ENCODE measurements around the gene OR5V1.
"Not testable (repeated sequence)": the region's sequence is repeated elsewhere in the genome, so short reads cannot be mapped to it uniquely, and the experiment has no call there.

The OR5V1 gene

GRCh38 chr6:29368765-29369164 lies at the start of gene OR5V1:
Gene OR5V1, minus strand, starts transcription at chr6:29368865. Its CDS starts 12,670 bp downstream, at chr6:29356195.
- no peak for DNase-seq

GRCh38 chr6:29414588-29414987 lies 45.9 kb upstream of the OR5V1 start, which contains the start of gene OR12D1:
Gene OR12D1, plus strand, starts transcription at chr6:29414928.
- no peak for DNase-seq

- DNase-seq: no peak
Measured at GRCh38 chr6:29403801-29404200, 35.1 kb upstream of the OR5V1 start.

DNA sequence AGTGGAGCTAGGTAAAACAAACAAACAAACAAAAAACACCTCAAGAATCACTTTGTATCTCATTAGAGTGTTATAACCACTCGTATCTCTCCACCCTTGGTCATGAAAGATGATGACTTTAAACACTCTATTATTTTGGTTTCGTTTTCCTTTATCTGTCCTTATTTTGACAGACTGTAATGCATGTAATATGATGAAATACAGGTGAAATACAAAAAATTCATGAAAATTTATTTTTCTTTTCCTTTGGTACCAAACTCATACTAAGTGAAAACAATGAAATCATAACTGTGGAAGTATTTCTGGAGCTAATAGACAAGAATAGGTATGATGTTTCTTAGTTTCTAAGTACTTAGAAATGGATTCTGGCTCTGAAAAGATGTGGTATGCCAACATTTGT lies 30.9 kb upstream of the OR5V1 start:
- no peak for DNase-seq

DNA sequence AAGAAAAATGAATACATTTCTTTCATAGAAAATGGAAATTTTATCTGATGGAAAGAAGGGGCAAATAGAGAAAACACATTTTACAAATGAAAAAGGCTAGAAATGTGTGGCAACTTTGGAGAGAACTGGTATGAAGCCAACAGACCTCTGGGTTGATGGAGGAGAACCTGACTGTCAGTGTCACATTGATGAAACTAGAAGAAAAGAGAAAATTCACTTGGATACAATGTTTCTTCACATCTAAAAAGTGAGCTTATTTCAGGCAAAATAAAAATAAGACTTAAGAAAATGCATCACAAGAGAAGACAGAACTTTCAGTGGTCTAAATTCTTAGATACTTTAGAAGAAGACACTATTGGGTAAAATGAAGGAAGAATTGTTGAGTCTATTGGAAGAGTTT lies 26.7 kb upstream of the OR5V1 start, which contains the start of gene OR12D2:
Gene OR12D2, plus strand, starts transcription at position 301 of the 400 bp plus-strand sequence. CDS start 1,069 bp downstream, outside the sequence.
- no peak for DNase-seq

DNA sequence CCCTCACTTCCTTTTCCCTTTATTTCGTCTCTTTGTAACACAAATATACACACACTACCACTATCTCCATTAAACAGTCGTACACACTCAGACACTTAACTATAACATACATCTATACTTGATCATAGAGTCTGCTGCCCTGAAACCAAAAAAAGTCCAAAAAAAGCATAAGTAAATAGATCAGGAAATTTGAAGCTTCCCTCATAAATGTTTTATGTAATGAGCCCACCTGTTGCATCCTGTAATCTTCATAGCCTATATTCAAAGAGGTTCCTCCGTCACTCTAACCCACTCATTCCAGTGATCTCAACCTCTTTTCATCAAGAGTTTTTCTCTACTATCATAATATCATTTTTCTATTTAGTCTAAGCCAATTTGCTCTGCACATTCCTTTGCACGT lies 19.9 kb upstream of the OR5V1 start:
- no peak for DNase-seq

DNA sequence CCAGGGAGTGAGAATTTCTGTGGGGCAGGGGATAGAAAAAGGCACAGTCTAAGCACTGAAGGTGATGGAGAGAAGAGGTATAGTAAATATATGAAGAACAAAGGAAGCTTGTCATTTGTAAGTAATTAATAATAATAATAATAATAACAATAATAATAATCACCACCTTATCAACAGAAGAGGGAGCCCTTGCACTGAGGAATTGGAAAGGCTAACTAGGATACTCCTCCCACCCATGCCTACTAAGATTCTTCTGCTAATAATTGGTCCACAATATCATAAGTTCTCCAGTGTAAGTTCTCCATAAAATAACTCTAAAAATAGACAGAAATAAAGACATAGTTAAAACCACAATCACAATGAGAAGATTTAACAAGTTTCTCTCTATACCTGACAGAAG lies 7.3 kb upstream of the OR5V1 start:
- no peak for DNase-seq

GRCh38 chr6:29375191-29375590 lies 6.5 kb upstream of the OR5V1 start, which contains the start of gene OR12D3:
Gene OR12D3, minus strand, starts transcription at chr6:29375291. Its CDS starts 4 bp downstream, at chr6:29375287.
- DNase-seq: no peak

GRCh38 chr6:29355603-29356002 lies 13.1 kb downstream of the OR5V1 start:
- DNase-seq: no peak

GRCh38 chr6:29354980-29355379 lies 13.7 kb downstream of the OR5V1 start:
- DNase-seq: no peak

DNA sequence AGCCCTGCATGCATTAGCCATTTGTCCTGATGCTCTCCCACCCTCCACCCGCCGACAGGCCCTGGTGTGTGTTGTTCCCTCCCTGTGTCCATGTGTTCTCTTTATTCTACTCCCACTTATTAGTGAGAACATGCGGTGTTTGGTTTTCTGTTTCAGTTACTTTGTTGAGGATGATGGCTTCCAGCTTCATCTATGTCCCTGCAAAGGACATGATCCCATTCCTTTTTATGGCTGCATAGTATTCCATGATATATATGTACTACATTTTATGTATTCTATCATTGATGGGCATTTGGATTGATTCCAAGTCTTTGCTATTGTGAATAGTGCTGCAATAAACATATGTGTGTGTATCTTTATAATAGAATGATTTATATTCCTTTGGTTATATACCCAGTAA lies 19.3 kb downstream of the OR5V1 start:
- DNase-seq: not testable (repeated sequence)

DNA sequence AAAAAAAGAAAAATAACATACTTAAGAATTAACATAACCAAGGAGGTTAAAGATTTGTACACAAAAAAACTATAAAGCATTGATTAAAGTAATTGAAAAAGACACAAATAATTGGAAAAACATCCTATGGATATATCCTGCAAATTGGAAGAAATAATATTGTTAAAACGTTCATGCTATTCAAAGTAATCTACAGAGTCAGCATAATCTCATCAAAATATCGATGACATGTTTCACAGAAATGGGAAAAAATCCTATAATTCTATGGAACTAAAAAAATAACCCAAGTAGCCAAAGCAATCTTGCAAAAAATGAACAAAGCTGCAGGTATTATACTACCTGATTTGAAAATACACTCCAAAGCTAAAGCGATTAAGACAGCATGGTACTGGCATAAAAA lies 23.3 kb downstream of the OR5V1 start:
- DNase-seq: no peak

DNA sequence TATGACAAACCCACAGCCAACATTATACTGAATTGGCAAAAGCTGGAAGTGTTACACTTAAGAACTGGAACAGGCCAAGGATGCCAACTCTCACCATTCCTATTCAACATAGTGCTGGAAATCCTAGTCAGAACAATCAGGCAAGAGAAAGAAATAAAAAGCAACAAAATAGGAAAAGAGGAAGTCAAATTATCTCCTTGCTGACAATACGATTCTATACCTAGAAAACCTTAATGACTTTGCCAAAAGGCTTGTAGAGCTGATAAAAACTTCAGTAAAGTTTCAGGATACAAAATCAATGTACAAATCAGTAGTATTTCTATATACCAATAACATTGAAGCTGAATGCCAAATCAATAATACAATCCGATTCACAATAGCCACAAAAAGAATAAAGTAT lies 32.4 kb downstream of the OR5V1 start:
- no peak for DNase-seq

DNA sequence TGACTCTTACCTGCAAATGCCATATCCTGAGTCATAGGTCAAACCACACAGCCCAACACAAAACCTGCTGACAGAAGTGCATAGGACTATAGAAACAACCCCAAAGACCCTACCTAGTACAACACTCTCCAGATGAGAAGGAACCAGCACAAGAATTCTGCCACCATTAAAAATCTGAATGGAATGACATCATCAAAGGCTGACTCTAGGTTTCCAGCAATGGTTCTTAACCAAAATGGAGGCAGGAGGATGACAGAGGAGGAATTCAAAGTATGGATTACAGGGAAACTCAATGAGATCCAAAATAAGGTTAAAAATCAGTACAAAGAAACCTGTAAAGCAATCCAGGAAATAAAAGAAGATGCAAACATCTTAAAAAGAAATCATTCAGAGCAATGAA lies 36.0 kb downstream of the OR5V1 start:
- no peak for DNase-seq

DNA sequence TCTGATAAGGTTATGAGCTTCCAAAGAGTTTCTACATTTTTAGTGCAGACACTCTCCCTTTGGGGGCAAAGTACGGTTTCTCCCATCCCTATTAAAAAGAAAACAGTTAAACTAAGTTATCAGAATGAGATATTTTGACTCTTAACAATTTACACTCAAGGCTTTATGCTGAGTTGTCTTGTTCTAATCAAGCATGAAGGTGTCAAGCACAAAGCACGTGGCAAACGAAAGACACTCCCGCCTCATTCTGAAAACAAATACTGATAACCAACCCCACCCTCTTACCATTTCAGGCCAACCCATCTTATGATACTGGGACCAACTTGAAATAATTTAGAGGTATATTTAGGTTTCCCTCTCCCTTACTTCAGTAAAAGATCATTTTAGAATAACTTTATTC lies 42.9 kb downstream of the OR5V1 start:
- no peak for DNase-seq

- not testable (repeated sequence) for DNase-seq
Measured at GRCh38 chr6:29323332-29323731, 45.3 kb downstream of the OR5V1 start.

- no peak for DNase-seq
Measured at GRCh38 chr6:29319931-29320330, 48.7 kb downstream of the OR5V1 start.

Measured in NCI-H1048 (cell line).